GM21515 (cell line): ENCODE data around the gene MIGA2.
"Not testable (repeated sequence)": the region's sequence is repeated elsewhere in the genome, so short reads cannot be mapped to it uniquely, and the experiment has no call there.

ENCODE experiments used
- ATAC-seq: cut with Tn5 transposase; IDR thresholded peaks from one replicate; pipeline ENCODE4 v1.9.1; 2021; ENCODE audit not compliant: unreplicated experiment

Gene MIGA2

GRCh38 chr9:129036241-129036922, at the start of gene MIGA2:
Gene MIGA2 (plus strand): TSS chr9:129036626. CDS start chr9:129040595, 3,969 bp downstream.
- peak; percentile 89 for ATAC-seq

- no peak for ATAC-seq
Observed at GRCh38 chr9:128986671-128987070, 49.8 kb upstream of the MIGA2 start.

GRCh38 chr9:128987805-128988204, 48.6 kb upstream of the MIGA2 start:
- no peak for ATAC-seq

GRCh38 chr9:128992995-128993394, 43.4 kb upstream of the MIGA2 start:
- ATAC-seq, result no peak

GRCh38 chr9:128995791-128996190, 40.6 kb upstream of the MIGA2 start:
- no peak for ATAC-seq

GRCh38 chr9:128998462-128998861, 38.0 kb upstream of the MIGA2 start:
- ATAC-seq, result no peak

- ATAC-seq, result no peak
Observed at GRCh38 chr9:128999581-129000206, 36.7 kb upstream of the MIGA2 start.

- no peak for ATAC-seq
Observed at GRCh38 chr9:129001504-129002325, 34.7 kb upstream of the MIGA2 start.

- ATAC-seq, result no peak
Observed at GRCh38 chr9:129002992-129003391, 33.4 kb upstream of the MIGA2 start.

- not testable (repeated sequence) for ATAC-seq
Observed at GRCh38 chr9:129004173-129004572, 32.3 kb upstream of the MIGA2 start.

GRCh38 chr9:129005336-129005997, 31.0 kb upstream of the MIGA2 start:
- no peak for ATAC-seq

GRCh38 chr9:129006328-129007034, 29.9 kb upstream of the MIGA2 start:
- ATAC-seq, result no peak

- ATAC-seq, result no peak
Observed at GRCh38 chr9:129007035-129007765, 29.2 kb upstream of the MIGA2 start.

GRCh38 chr9:129007766-129008468, 28.5 kb upstream of the MIGA2 start:
- ATAC-seq, result no peak

- no peak for ATAC-seq
Observed at GRCh38 chr9:129008469-129008965, 27.9 kb upstream of the MIGA2 start.

- ATAC-seq, result no peak
Observed at GRCh38 chr9:129008986-129009583, 27.3 kb upstream of the MIGA2 start.

- no peak for ATAC-seq
Observed at GRCh38 chr9:129009584-129010141, 26.8 kb upstream of the MIGA2 start.

GRCh38 chr9:129010267-129010975, 26.0 kb upstream of the MIGA2 start:
- no peak for ATAC-seq
